GM03348 (cell line): ENCODE data around the gene BCAS1.
"Not testable (repeated sequence)": the region's sequence is repeated elsewhere in the genome, so short reads cannot be mapped to it uniquely, and the experiment has no call there.

Source experiments
- DNase-seq: peaks from one replicate; pipeline ENCODE4 v3.0.0; 2012; ENCODE audit warnings: low spot score

Gene BCAS1

DNA sequence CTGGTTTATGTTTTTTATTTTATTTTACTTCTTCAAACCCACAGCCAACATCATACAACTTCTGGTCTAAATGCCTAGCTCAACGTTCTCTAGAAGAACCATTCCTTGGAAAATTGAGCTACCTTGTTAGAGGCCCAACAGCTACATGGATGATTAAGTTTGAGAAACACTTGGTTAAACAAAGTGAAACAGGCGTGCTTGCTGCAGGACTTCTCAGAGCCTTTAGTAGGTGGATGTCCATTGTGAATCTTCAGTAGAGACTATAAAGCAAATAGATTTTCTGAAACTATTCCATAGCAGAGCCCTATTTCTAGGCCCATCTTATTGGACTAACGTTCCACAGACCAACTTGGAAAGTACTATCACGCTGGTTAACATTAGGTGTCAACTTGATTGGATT lies 51.3 kb downstream of the BCAS1 start:
- DNase-seq: no peak

DNA sequence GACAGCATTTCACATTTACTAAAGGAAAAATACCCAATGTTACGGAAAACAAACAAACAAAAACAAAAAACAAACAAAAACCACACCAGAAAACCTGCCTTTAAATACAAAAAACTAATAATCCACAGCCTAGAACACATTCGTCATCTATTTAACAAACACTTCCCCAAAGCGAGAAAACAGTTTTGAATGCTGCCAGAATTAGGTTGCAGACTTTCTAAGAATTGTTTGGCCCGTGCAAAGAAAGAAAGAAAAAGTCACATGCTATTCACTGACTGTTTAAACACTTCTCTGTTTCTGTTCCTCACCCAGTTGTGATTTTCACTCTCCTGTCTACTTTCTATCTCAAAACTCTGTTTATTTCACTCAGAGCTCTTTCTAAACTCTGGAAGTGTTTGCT lies 52.5 kb downstream of the BCAS1 start:
- DNase-seq: no peak

DNA sequence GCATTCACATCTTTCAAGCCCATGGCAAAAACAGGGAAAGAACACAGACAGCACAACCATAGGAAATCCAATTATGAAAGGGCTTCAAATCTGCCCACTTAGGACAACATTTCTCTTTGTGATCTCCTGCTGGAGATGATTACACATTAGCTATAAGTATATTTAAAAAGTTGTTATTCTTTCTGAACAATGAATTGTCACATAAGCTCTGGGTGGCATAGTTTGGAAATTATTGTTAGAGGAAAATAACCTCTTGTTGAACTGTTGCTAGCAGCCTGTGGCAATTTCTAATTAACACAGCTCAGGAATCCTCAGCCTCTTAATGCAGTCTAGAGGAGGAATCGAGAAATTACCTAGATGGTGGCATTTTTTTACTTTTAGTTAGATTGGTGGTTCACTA lies 54.9 kb downstream of the BCAS1 start:
- DNase-seq: no peak

DNA sequence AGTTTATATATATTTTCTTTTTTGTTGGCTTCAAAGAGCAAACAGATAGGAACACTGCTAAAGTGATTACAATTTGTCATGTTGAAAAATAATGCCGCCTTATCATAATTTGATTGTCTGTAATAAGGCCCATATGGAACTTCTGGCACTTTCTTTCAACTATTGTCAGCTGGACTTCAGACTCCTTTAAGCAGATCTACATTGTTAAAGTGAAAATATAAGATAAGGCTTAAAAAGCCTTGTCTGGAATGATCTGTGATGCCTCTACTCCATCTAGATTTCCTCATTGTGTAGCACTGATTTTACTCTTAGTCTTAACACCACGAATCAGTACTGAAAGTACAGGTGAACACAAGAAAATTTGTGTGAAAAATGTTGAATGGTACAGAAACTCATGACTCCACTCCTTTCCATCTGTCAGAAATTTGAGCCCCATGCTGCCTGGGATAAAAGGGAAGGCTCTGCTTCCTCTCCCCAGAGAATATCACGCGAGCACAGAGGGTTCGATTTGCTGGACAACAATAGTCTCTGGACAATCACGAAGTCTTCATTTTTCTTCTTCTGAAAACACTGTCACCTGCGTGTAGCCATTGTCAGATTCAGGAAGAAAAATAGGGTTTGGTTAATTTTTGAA lies 56.0 kb downstream of the BCAS1 start:
- peak; percentile 24 for DNase-seq

DNA sequence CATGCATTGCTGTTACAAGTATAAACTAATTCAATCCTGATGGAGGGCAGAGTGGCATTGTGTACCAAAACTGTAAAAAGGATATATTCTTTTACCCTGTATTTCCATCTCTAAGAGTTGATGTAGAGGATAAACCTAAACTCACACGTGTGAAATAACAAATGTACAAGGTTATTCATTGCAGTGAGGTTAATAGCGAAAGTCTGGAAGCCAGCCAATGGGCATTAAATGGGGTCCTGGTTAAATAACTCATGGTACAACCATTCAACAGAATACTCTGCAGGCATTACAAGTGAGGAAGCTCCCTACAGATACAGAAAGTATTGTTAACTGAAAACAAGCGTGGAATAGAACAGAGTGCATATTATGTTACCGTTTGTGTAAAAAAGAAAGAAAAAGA lies 56.9 kb downstream of the BCAS1 start:
- no peak for DNase-seq

DNA sequence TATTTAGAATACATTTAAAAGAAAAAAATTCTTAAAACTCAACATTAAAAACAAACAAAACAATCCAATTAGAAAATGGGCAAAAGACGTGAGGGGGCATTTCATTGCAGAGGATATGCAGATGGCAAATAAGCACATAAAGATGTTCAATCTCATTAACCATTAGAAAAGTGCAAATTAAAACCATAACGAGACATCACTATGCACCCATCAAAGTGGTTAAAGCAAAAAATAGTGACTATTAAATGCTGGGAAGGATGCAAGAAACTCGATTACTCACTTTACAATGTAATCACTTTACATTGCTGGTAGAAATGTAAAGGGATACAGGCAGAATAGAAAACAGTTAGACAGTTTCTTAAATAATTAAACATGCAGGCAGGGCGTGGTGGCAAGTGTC lies 59.0 kb downstream of the BCAS1 start:
- DNase-seq: no peak

DNA sequence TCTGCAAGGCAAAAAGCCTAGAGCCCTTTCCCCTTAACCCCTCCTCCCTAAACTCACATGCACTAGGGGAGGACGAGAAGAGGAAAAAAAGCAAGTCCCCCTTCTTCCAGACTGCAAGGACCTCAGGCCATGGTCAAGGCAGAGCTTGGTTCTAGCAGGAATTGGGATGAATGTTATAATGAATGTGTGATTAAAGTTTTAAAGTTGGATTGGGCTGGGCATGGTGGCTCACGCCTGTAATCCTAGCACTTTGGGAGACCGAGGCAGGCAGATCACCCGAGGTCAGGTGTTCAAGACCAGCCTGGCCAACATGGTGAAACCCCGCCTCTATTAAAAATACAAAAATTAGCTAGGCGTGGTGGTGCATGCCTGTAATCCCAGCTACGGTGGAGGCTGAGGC lies 64.2 kb downstream of the BCAS1 start:
- not testable (repeated sequence) for DNase-seq

DNA sequence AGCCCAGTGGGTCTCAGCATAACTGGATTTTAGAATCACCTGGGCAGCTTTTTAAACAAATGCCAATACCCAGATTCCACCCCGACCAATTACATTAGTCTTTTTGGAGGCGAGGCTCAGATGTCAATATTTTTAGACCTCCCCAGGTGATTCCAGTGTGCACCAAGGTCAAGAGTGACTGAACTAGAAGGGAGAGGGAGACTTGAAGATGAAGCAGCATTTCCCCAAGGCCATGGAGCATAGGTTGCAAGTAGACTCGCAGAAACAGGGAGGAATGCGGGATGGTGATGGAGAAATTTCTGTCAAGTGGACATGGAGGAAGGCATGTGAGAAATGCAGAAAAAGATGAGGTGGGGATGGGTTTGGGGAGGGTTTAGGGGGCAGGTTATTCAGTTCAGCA lies 64.9 kb downstream of the BCAS1 start:
- no peak for DNase-seq

DNA sequence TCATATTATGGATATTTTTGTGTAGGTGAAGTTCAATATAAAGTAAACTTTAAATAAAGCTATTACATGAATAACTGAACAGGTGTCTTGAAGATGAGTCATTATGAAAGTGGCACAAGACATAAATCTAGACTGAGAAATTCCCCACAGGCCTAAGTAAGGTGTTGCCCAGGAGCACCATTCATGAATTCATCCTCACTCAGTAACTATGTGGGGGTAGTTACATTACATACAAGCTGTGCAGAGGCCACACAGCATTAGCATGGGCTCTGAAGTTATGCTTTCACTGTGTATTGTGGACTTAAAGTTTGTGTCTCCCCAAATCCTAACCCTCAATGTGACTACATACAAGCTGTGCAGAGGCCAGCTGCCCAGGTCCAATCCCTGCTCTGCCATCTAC lies 65.9 kb downstream of the BCAS1 start:
- DNase-seq: no peak

DNA sequence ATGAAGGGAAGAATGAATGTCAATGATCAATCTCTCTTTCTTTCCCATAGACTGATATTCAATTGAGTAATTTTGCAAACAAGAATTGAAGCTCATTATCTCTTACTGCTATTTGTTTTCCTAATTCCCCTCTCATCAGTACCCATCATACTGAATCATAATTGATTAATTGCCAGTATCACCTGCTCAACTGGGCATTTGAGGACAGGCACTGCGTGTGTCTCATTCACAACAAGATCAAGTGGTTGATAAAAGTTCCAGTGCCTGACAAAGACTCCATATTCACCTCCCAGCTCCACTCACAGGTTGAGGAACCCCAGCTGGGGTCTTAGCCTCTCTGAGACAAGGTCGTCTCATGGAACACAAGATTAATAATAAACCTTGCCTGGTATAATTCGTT lies 67.7 kb downstream of the BCAS1 start:
- no peak for DNase-seq

DNA sequence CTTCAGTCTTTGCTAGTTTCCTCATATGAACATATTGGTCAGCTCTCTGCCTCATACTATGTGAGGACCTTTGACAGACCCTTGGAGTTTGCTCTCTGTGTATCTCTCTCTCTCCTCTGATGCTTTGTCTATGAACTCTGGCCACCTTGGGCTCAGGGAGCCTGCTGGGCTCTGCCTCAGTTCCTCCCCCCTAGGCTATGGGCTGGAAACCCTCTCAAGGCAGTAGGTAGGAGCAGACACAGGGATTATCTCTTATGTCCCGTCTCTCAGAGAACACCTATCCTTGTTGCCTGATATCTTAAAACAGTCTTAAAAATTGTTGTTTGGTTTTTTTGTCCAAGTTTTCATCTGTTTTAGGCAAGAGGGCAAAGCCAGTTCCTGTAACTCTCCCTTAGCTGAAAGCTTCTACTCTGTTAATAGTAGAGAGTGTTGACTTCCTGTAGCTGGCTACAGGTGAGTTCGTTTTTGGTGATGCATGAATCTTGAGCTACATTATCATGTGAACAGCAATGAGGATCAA lies 68.3 kb downstream of the BCAS1 start:
- DNase-seq: no peak

DNA sequence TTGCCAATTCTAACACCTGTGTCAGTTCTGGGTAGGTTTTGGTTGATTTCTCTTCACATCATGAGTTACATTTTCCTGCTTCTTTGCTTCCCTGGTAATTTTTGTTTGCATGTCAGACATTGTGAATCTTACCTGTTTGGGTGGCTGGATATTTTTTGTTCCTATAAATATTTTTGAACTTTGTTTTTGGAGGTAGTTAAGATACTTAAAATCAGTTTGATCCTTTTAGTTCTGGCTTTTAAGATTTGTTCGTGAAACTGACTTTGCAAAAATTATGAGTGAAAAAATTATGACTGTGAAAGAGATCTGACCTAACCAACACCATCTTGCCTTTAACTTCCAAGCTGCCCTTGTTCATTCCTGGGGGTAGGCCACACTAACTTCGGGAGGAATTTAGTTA lies 69.5 kb downstream of the BCAS1 start:
- no peak for DNase-seq

DNA sequence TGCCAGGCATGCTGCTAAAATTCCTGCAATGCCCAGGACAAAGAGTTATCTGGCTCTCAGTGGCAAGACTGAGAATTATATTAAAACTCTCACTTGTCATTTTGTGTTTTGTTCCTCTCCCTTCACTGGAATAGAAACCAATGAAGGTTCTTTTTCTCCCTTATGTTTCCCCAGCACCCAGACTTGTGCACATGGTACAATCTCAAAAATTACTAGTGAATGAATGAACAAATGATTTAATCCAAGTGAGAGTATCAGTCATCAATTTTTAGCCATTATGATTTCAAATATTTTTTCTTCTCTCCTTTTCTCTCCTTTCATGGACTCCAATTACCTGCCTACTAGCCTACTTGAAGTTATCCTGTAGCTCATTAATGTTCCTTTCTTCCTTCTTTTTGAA lies 70.1 kb downstream of the BCAS1 start:
- DNase-seq: no peak

DNA sequence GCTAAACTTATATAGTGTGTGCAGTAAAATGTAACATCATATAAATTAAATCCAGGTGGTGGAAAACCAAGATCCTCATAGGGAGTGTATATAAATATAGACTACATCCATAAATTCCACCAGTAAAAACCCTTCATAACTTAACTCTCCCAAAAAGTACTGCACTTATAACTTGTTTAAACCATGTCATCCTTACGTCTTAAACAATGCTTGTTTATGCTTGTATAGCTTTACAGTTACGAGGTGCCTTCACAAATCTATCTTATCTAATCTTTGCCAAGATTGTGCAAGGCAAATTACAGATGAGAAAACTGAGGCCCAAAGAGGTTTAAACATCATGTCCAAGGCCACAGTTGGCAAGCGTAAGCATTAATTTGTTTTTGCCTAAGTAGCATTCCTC lies 71.3 kb downstream of the BCAS1 start:
- DNase-seq: no peak

DNA sequence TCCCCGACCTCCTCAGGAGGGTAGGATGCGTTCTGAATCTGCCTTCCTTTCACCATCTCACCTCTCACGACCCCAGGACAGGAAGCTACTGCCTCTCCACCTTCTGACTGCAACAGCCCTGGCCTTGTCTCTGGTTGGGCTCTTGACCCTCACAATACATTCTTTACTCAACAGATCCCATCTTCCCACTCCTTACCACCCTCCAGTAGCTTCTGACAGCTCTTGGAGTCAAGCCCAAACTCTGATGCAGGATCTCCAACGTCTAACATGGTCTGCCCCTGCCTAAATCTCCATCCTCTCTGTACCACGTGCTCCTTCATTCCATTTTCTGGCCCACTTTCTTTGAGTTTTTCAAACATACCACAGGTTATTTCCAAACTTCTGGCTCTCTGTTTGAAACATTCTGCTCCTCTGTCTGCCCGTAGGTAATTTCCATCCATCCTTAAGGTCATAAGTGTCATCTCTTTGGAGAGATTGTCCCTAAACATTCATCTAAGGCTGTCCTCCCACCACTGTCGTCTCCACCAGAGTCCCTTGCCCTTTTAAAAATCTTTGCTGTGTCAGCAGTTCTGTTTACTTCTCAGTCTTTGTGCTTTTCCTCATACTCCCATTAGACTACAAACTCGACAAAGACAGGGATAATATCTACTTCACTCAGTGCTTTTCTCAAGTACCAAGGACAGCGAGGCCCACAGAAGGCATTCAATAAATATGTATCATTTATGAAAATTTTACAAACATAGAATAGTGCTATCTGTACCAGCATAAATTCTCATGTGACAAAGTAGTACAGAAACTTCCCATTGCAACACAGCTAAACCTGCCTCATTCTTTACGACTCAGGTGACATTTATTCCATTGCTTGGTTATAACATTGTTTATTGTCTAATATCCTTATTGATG lies 73.6 kb downstream of the BCAS1 start:
- no peak for DNase-seq

DNA sequence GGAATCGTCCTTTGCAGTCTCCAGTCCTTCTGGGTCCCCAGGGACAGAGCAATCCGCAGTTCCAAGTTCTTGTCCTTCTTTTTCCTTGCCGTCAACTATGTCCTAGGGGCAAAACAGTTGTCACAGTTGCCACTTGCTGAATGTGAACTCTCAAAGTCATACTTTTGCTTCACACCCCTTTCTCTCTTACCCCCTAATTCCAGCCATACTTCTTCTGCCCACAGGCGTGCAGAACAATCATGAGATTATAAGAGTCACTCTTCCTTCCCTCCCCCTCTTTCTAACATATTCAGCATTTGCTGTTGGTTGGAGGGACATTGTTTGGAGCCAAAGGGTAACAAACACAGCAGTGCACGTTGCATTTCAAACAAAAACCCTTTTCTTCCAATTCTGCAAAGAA lies 74.4 kb downstream of the BCAS1 start:
- no peak for DNase-seq

DNA sequence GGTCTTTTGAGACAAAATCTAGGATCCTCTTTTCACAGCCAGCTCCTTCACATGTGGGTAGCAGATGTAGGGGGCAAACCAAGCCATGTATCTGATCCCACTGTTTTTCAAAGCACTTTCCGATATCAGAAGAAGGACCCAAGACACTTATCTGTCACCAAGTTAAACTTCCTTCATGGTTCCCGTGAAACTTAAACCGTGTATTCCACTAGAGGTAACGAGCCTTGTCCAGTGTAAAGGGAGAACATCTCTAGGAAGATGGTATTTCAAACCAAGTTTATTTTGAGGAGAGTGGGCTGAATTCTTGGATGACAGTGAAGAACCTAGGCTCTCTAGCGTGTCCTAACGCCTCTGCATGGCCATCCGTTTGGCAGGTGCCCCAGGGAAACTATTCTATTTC lies 76.3 kb downstream of the BCAS1 start:
- DNase-seq: no peak

DNA sequence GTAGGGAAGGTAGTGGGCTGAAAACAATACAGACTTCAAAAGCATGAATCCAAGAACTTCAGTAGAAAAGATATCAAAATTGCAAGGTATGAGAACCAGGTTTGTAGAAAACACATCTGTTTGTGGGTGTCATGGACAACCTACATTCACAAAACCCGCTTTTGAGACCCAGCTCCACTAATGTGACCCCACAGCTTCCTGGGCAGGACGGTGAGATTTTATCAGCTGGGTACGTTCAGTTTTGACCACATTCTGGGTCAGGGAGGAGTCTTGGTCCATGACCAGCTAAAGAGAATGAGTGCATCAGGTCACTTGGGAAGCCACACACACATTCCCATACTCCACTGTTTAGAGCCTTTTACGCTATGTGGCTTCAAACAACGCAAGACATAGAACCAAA lies 77.1 kb downstream of the BCAS1 start:
- no peak for DNase-seq

DNA sequence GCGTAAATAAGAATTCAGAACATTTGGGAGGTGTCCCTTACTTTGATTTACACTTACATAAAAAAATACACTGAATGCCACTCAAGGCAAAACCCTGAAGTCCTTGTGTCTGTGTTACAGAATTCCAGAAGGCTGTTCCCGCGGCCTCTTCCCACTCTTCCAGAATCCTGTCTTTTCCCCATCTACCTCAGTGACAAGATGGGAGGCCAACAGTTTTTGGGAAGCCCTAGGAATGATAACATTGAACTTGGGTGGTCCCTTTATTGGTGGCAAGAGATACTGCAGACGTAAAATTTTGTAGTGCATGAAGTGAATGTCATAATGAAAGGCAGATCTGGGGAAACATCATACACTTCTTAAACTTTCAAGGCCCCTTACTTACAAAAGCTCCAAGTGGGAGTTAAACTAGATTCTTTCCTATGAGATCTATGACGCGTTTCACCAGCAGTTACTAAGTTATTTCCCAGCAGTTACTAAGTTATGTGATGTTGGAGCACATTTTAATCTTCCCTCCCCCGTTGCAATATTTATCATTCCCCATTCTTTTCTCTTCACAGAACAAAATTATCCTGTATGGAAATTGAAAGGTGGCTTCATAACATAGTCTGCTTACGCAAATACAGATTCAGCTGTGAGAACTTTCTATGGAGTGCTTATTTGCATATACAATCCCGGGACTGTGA lies 79.5 kb downstream of the BCAS1 start:
- no peak for DNase-seq

DNA sequence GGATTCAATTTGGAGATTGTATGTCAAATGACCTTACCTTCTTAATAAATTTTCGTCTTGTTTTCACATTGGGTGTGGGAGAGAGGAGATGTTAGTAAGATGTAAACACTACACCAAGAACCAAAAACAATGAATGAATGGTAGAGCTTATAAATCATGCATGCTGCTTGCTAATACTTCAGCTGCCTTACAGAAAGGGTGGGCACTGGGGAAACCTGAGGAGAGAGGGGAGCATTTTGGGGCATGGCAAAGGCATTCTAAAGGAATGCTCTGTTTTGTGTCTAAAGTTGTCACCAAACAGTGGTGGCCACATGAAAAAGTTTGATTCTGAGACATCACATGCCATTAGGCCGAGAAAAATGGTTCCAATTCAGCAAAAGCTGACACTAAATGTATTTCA lies 80.4 kb downstream of the BCAS1 start:
- no peak for DNase-seq

DNA sequence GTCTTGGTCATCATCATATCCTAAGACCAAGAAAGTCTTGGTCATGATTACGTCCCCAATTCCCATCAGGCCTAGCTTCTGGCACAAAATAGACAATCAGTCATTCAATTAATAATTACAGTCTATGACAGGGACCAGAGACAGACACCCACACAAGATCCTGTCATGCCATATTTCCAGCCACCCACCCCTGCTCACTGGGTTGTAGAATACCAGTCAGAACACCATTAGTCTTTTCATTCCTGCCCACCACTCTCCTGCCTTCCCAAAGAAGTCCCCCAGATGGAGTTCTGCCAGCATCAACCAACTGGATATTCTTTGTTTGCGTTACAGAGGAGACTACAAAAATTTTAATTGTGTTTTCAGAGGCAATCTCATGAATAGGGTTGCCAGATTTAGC lies 81.0 kb downstream of the BCAS1 start:
- DNase-seq: no peak

DNA sequence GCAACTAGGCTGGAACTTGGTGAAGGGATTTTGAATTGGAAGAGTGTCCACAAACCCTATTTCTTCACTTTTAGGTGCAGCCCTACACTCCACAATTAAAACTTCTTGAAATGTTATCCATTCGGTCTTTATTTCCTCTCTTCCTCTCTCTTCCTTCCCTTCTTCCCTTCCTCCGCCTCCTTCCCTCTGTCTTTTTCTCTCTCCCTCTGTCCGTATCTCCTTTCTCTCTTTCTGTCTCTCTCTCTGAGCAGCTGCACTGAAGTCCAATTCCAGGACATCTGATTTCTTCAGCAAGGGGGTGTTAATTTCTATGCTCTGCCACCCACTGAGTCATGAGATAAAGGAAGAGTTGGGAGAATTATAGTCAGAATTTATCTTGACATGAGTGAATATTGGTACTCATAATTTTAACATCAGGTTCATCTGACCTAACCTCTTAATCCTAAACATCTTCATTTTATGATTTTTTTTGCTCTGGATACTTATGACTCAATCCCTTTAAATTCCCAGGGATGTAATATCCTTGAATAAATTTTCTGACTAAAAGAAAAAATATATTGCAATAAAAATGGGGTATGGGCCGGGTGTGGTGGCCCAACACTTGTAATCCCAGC lies 84.2 kb downstream of the BCAS1 start:
- no peak for DNase-seq

DNA sequence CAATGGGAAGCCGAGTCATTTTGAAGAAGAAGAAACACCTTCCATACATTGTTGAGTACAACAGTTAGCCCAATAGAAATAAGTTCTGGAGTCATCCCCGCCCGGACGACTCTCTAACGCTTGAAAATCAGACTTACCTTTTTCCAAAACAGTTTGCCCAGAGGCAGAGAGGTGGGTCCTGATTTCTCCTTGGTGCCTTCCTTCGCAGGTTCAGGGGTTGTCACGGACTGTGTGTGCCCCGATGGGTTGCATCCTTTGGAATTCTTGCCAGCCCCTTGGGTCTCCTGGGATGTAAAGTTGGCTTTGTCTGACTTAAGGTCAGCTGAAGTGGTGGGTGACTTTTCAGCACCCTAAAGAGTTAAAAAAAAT lies 85.3 kb downstream of the BCAS1 start:
- no peak for DNase-seq
